Stimulated activated CD8-positive, alpha-beta memory T cell treated with anti-CD3 and anti-CD28 coated beads, Interleukin-4, amount 100 ng/mL, for 24 hours (primary cell): ENCODE results near the gene ZFYVE19.
A peak's percentile ranks its signal among the peaks of the same experiment; 100 is the strongest.
"Not testable (repeated sequence)": the region's sequence is repeated elsewhere in the genome, so short reads cannot be mapped to it uniquely, and the experiment has no call there.

Experiments used
- DNase-seq: peaks from one replicate; pipeline ENCODE4 v3.0.0-alpha.2; 2020; ENCODE audit warnings: low read depth

Gene ZFYVE19

GRCh38 chr15:40847223-40847961 lies 40.5 kb downstream of the ZFYVE19 start:
- no peak for DNase-seq

- DNase-seq, result no peak
Observed at GRCh38 chr15:40850576-40851112, 43.8 kb downstream of the ZFYVE19 start.

DNA sequence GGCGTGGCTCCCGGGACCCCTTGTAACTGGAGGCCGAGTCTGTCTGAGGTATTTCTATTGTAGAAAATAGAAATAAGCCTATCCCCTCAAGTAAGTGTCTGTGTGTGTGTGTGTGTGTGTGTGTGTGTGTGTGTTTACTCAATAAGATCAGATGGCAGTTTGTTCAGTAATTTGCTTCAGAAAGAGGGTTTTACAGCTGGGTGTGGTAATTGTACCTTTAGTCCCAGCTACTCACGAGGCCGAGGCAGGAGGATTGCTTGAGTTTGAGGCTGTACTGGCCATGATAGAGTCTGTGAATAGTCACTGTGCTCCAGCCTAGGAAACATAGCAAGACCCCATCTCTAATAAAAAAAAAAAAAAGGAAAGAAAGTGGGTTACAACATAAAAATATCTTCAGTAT lies 45.6 kb downstream of the ZFYVE19 start:
- DNase-seq, result no peak

DNA sequence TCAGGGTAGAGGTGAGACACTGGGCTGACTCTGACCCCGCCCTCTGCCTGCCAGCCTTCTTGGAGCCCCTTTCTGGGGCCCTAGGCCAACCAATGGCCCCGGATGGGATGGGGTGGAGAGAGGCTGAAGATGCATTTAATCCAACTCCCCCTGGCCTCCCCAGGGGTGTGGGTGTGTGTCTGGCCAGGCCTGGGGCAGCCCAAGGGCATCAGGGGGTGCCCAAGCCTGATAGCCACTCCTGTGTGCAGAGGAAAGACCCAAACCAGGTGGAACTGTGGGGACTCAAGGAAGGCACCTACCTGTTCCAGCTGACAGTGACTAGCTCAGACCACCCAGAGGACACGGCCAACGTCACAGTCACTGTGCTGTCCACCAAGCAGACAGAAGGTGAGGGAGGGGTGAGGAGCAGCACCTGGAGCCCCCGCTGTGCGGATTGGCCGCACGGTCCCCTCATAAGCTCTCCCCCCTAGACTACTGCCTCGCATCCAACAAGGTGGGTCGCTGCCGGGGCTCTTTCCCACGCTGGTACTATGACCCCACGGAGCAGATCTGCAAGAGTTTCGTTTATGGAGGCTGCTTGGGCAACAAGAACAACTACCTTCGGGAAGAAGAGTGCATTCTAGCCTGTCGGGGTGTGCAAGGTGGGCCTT lies 46.5 kb downstream of the ZFYVE19 start:
- DNase-seq, result no peak

DNA sequence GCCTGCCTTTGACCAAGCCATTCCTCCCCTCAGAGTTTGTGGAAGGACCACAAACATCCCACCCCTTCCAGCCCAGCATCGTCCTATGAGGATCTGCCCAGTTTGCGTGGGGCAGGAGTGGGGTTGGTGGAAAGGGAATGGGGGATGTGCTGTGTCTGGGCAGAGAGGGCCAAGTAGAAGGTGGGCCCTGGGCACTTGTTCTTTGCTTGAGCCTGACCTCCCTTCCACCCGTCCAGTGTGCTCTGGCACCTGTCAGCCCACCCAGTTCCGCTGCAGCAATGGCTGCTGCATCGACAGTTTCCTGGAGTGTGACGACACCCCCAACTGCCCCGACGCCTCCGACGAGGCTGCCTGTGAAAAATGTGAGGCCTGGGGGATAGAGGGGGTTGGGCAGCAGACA lies 47.3 kb downstream of the ZFYVE19 start:
- DNase-seq, result no peak

DNA sequence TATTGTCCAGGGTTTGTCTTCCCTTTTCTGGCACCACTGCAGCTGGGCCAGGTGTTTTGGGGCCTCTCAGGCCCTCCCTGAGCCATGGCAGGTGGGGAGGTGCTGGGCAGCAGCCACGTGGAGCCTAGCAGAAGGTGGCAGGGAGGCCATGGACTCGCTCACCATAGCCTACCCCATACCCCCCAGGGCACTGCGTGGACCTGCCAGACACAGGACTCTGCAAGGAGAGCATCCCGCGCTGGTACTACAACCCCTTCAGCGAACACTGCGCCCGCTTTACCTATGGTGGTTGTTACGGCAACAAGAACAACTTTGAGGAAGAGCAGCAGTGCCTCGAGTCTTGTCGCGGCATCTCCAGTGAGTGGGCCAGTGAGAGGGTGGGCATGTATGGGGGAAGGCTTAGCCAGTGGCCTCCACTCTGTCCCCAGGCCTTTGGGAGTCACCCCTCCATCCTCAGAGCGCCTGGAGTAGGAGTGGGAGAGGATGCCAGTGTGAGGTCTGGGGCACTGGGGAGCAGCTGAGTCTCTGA lies 48.9 kb downstream of the ZFYVE19 start:
- no peak for DNase-seq

GRCh38 chr15:40856746-40857145 lies 49.9 kb downstream of the ZFYVE19 start:
- DNase-seq, result no peak

- DNase-seq, result peak; percentile 67
Observed at GRCh38 chr15:40857601-40858341, 50.9 kb downstream of the ZFYVE19 start.

DNA sequence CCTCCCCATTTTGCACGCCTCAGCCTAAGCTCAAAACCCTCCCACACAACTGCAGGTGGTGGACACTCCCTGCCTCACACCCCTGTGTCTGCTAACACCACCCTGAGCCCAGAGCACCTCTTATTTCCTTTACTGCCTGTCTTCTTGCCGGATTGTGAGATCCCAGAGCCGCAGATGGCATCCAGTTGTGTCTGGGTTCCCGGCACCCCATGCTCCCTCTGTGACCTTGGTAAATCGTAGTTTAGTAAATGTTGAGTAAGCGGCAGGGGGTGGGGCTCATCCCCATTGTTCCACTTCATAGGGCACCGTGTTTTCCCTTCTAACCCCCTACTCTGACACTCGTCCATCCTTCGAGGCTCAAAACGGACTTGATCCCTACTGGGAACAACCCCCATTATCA lies 51.8 kb downstream of the ZFYVE19 start:
- no peak for DNase-seq

GRCh38 chr15:40859206-40859851 lies 52.4 kb downstream of the ZFYVE19 start:
- peak; percentile 73 for DNase-seq

GRCh38 chr15:40861147-40861546 lies 54.3 kb downstream of the ZFYVE19 start:
- DNase-seq, result not testable (repeated sequence)

GRCh38 chr15:40863660-40864270 lies 56.9 kb downstream of the ZFYVE19 start:
- no peak for DNase-seq
